Left cardiac atrium (tissue), 4 donors: Measurements from ENCODE around the gene GABPA. TPM values are rescaled to one million over a fixed set of nuclear protein-coding genes. Genes with fewer than 3 reads are reported as not detected.
A peak's percentile ranks its signal among the peaks of the same experiment; 100 is the strongest.
"Not testable (repeated sequence)": the region's sequence is repeated elsewhere in the genome, so short reads cannot be mapped to it uniquely, and the experiment has no call there.

Experiments used
- ATAC-seq, 2 donors: fragments of 200-7000 bp; cut with Tn5 transposase; one replicate each; pipeline ENCODE4 v1.9.1; 2020; ENCODE audit warnings: mild to moderate bottlenecking in 2 of 2, moderate library complexity in 2 of 2
- DNase-seq: peaks from one replicate; pipeline ENCODE4 v3.0.0-alpha.2; 2020
- intact Hi-C, 2 donors: fragments of 100-400 bp; cut with DNase I; formaldehyde crosslinking; loops; one replicate each; pipeline versions ENCODE4 v1.14.1 to v1.15.1; 2022 to 2023
- long read RNA-seq: library from polyadenylated mRNA; unstranded; transcript quantifications from one replicate; pipeline ENCODE4 v2.0.0, GENCODE V29; 2021
- total RNA-seq, 2 donors: library from RNA; stranded (reverse); fragmentation: NEBNext Ultra II Directional; extraction: Animal tissue kit (Norgen Biotek cat#: 25700); gene quantifications; one replicate each; pipeline ENCODE4 v1.2.1, GENCODE V29; 2021
- donor health status: DM: no; HTN: yes; CAD: no.
- donor health status: DM: no; HTN: yes; CAD: no; lungs with severe emphysema.
- donor health status: DM: yes; HTN: yes; CAD: no.
- donor health status: Dilated cardiomyopathy.

The GABPA gene
- total RNA-seq = 10 to 100 TPM; 16.8 to 18.3 TPM
- long read RNA-seq, full-length matches to known transcripts = 16 of 24 reads
- long read RNA-seq, partial matches to known transcripts = 4 of 24 reads
- long read RNA-seq, other reads (novel, unspliced or antisense) = 4 of 24 reads

GRCh38 chr21:25734904-25735645 lies at the start of gene GABPA, which contains the start of gene ATP5PF:
TSS of gene GABPA (plus strand) at chr21:25734972. CDS start at chr21:25741599, 6,627 bp downstream.
TSS of gene ATP5PF (minus strand) at chr21:25734904. CDS start at chr21:25729794, 5,110 bp downstream.
- DNase-seq (peak; percentile 97), ATAC-seq (peak; percentile 93 to 97)
- intact Hi-C loops = no loop called here

- intact Hi-C loops = no loop called here
- DNase-seq = no peak
Observed at GRCh38 chr21:25687787-25688186, 47.0 kb upstream of the GABPA start.

GRCh38 chr21:25688275-25689155 lies 46.3 kb upstream of the GABPA start:
- no peak for DNase-seq
- peak in 1 of 2 donors; percentile 39 for ATAC-seq
- intact Hi-C loops = no loop called here

More at GRCh38 chr21:25687787-25688186, 47.0 kb upstream of the GABPA start:
- no peak for ATAC-seq

GRCh38 chr21:25689226-25689625 lies 45.5 kb upstream of the GABPA start:
- DNase-seq = no peak
- intact Hi-C loops = no loop called here
- no peak for ATAC-seq

- ATAC-seq (peak in 1 of 2 donors; percentile 74), DNase-seq (peak; percentile 39)
- intact Hi-C loops = no loop called here
Observed at GRCh38 chr21:25691976-25692375, 42.8 kb upstream of the GABPA start.

- ATAC-seq, intact Hi-C loops, DNase-seq: not testable (repeated sequence)
Observed at GRCh38 chr21:25695461-25695860, 39.3 kb upstream of the GABPA start.

GRCh38 chr21:25700741-25701140 lies 34.0 kb upstream of the GABPA start:
- no peak for DNase-seq
- intact Hi-C loops = loop anchor here in 1 of 2 donors (10.0 kb wide), 1 partner anchor 56 kb away; no protein-coding TSS in a partner anchor

GRCh38 chr21:25701529-25701928 lies 33.2 kb upstream of the GABPA start:
- DNase-seq (no peak), ATAC-seq (no peak)
- intact Hi-C loops = loop anchor here in 1 of 2 donors (10.0 kb wide), 1 partner anchor 57 kb away; no protein-coding TSS in a partner anchor

More at GRCh38 chr21:25700741-25701140, 34.0 kb upstream of the GABPA start:
- ATAC-seq = no peak

- peak; percentile 42 for DNase-seq
- ATAC-seq = no peak
- intact Hi-C loops = loop anchor here (1.0 to 10.0 kb wide), 3 partner anchors 64 to 101 kb away; partner anchors contain the start of gene MRPL39 (in 1 of the 2)
Observed at GRCh38 chr21:25708467-25709065, 26.2 kb upstream of the GABPA start.

GRCh38 chr21:25709684-25710265 lies 25.0 kb upstream of the GABPA start:
- intact Hi-C loops = loop anchor here (5.0 to 10.0 kb wide), 2 partner anchors 65 to 102 kb away; partner anchors contain the start of gene MRPL39 (in 1 of the 2)
- DNase-seq = no peak

GRCh38 chr21:25710550-25710949 lies 24.2 kb upstream of the GABPA start:
- no peak for DNase-seq
- ATAC-seq = no peak
- intact Hi-C loops = no loop called here

More at GRCh38 chr21:25709684-25710265, 25.0 kb upstream of the GABPA start:
- ATAC-seq = no peak

GRCh38 chr21:25714066-25714465 lies 20.7 kb upstream of the GABPA start:
- DNase-seq, intact Hi-C loops, ATAC-seq: not testable (repeated sequence)

- no peak for DNase-seq
- ATAC-seq = peak in 1 of 2 donors; percentile 70
- intact Hi-C loops = no loop called here
Observed at GRCh38 chr21:25717491-25718147, 17.2 kb upstream of the GABPA start.

- ATAC-seq (peak; percentile 25 to 40), DNase-seq (no peak)
- intact Hi-C loops = no loop called here
Observed at GRCh38 chr21:25721987-25722386, 12.8 kb upstream of the GABPA start.

- DNase-seq (no peak), ATAC-seq (no peak)
- intact Hi-C loops = no loop called here
Observed at GRCh38 chr21:25722631-25723030, 12.1 kb upstream of the GABPA start.

- intact Hi-C loops = no loop called here
- DNase-seq (no peak), ATAC-seq (no peak)
Observed at GRCh38 chr21:25732091-25732760, 2.5 kb upstream of the GABPA start.

- peak; percentile 41 for DNase-seq
- peak; percentile 17 to 31 for ATAC-seq
- intact Hi-C loops = no loop called here
Observed at GRCh38 chr21:25733859-25734653, 716 bp upstream of the GABPA start.
